Kidney (tissue), 14 donors: Measurements from ENCODE around the gene MAD1L1. TPM values are rescaled to one million over a fixed set of nuclear protein-coding genes. Genes with fewer than 3 reads are reported as not detected.
A peak's percentile ranks its signal among the peaks of the same experiment; 100 is the strongest.
"Not testable (repeated sequence)": the region's sequence is repeated elsewhere in the genome, so short reads cannot be mapped to it uniquely, and the experiment has no call there.

ENCODE experiments used
- DNase-seq, 5 donors: peaks; one replicate each; pipeline ENCODE4 v3.0.0-alpha.2; 2013 to 2020
- FAIRE-seq: peaks from 2 replicates; lab custom pipeline; 2012; peaks lifted over from hg19 to GRCh38; lab: Jason Lieb, UNC
- H3K27ac ChIP-seq, 2 donors: one replicate each; pipeline ENCODE4 v1.7.0; 2013; ENCODE audit warnings: low read depth in 2 of 2, low read length in 2 of 2, inconsistent platforms in 1 of 2
- H3K27me3 ChIP-seq: one replicate; pipeline ENCODE4 v1.7.1; 2013; ENCODE audit warnings: low read length, inconsistent platforms; ENCODE audit not compliant: control insufficient read depth, insufficient read depth
- H3K36me3 ChIP-seq, 3 donors: one replicate each; pipeline versions ENCODE4 v1.7.0 to v1.7.1; 2013; ENCODE audit warnings: low read length in 3 of 3, control low read depth in 1 of 3, inconsistent platforms in 1 of 3; ENCODE audit not compliant: insufficient read depth in 3 of 3, control insufficient read depth in 2 of 3
- H3K4me1 ChIP-seq, 3 donors: one replicate each; pipeline versions ENCODE4 v1.7.0 to v1.7.1; 2013; ENCODE audit warnings: low read length in 3 of 3, inconsistent platforms in 1 of 3, low read depth in 1 of 3; ENCODE audit not compliant: control insufficient read depth in 2 of 3, insufficient read depth in 2 of 3
- H3K4me3 ChIP-seq, 3 donors: one replicate each; pipeline versions ENCODE4 v1.7.0 to v1.8.1; 2013; ENCODE audit warnings: low read length in 3 of 3, control low read depth in 1 of 3, inconsistent platforms in 1 of 3
- H3K9ac ChIP-seq, 3 donors: one replicate each; pipeline versions ENCODE4 v1.7.0 to v1.7.1; 2013; ENCODE audit warnings: low read length in 3 of 3, control low read depth in 1 of 3, inconsistent platforms in 1 of 3
- H3K9me3 ChIP-seq, 3 donors: one replicate each; pipeline versions ENCODE4 v1.7.0 to v1.7.1; 2013; ENCODE audit warnings: low read length in 3 of 3, control low read depth in 1 of 3, inconsistent platforms in 1 of 3; ENCODE audit not compliant: control insufficient read depth in 2 of 3, insufficient read depth in 1 of 3
- intact Hi-C: fragments of 100-400 bp; cut with DNase I; formaldehyde crosslinking; loops from one replicate; pipeline ENCODE4 v1.11.1; 2022
- polyA plus RNA-seq: library from polyadenylated mRNA; stranded (reverse); fragments of 350-450 nt; fragmentation: Illumina TruSeq; extraction: RNeasy Lipid Tissue Mini Kit (QIAGEN cat#74804); gene quantifications from one replicate; pipeline ENCODE4 v1.2.3, GENCODE V29; 2014; ENCODE audit warnings: low read depth, low replicate concordance; ENCODE audit not compliant: insufficient read depth
- total RNA-seq: library from RNA; stranded (reverse); fragmentation: NEBNext Ultra II Directional; extraction: Animal tissue kit (Norgen Biotek cat#: 25700); gene quantifications from one replicate; pipeline ENCODE4 v1.2.1, GENCODE V29; 2021
- TF ChIP-seq, protein P1 (sequence below): IDR thresholded peaks from 3 replicates; pipeline ENCODE4 v1.5.1; 2012; ENCODE audit warnings: mild to moderate bottlenecking, moderate library complexity, borderline replicate concordance; ENCODE audit not compliant: insufficient read depth; ENCODE audit errors: extremely low read depth
- donor health status: control.
- donor health status: control.
- donor health status: control.
- donor health status: control.
- donor health status: control.
- donor health status: DM: yes; HTN: yes; CAD: no.
- donor health status: Normal renal cell carcinoma (clear cell type).

Gene MAD1L1
- total and polyA plus RNA-seq, 2 donors from 2014 or later, result 33.2 to 45.2 TPM

- no peaks in the 10 kb centered on the region for H3K27me3 ChIP-seq
- H3K9ac ChIP-seq, result no peak overlapping the region
- no peak for FAIRE-seq
- intact Hi-C loops, result no loop called here
- H3K4me3 ChIP-seq, result no peak overlapping the region
- H3K9me3 ChIP-seq, result no peaks in the 10 kb centered on the region
- H3K36me3 ChIP-seq, result no peaks in the 10 kb centered on the region
- DNase-seq, result peak in 1 of 5 donors; percentile 2
- TF ChIP-seq, protein P1, sequence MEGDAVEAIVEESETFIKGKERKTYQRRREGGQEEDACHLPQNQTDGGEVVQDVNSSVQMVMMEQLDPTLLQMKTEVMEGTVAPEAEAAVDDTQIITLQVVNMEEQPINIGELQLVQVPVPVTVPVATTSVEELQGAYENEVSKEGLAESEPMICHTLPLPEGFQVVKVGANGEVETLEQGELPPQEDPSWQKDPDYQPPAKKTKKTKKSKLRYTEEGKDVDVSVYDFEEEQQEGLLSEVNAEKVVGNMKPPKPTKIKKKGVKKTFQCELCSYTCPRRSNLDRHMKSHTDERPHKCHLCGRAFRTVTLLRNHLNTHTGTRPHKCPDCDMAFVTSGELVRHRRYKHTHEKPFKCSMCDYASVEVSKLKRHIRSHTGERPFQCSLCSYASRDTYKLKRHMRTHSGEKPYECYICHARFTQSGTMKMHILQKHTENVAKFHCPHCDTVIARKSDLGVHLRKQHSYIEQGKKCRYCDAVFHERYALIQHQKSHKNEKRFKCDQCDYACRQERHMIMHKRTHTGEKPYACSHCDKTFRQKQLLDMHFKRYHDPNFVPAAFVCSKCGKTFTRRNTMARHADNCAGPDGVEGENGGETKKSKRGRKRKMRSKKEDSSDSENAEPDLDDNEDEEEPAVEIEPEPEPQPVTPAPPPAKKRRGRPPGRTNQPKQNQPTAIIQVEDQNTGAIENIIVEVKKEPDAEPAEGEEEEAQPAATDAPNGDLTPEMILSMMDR, result no peak
- H3K27ac ChIP-seq, result no peak overlapping the region
- no peaks in the 10 kb centered on the region for H3K4me1 ChIP-seq
These were observed 235.9 kb downstream of the MAD1L1 start for GRCh38 chr7:1996816-1997215.

- FAIRE-seq, H3K4me3 ChIP-seq, H3K4me1 ChIP-seq, H3K36me3 ChIP-seq, H3K27me3 ChIP-seq, H3K9me3 ChIP-seq, intact Hi-C loops, H3K27ac ChIP-seq, H3K9ac ChIP-seq: not testable (repeated sequence)
- peak in 1 of 5 donors; percentile 55 for DNase-seq
These were observed 236.8 kb downstream of the MAD1L1 start for GRCh38 chr7:1995911-1996420.

DNA sequence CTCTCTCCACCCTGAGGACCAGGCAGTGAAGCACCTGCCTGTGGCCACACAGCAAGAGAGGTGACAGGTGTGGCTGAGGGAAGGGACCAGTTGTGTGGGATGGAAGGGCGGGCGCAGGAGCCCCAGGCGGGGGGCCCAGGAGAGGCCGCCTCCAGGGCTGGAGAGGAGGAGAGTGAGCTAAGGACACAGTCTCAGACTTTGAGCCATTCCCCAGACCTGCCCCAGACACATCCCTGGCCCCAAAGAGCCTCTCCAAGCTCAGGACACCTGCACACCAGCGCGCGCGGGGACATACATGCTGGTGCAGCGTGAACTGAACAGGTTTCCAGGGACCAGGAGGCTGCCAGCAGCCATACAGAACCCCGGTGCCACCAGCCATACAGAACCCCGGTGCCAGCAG is 237.3 kb downstream of the MAD1L1 start:
- Histone ChIP-seq H3K4me3 (no peak overlapping the region), H3K9ac (no peak overlapping the region), H3K9me3 (no peaks in the 10 kb centered on the region), H3K27ac (no peak overlapping the region), H3K4me1 (no peaks in the 10 kb centered on the region), H3K36me3 (no peaks in the 10 kb centered on the region), H3K27me3 (no peaks in the 10 kb centered on the region)
- peak in 1 of 5 donors; percentile 39 for DNase-seq
- intact Hi-C loops, result no loop called here
- no peak for FAIRE-seq
- TF ChIP-seq, protein P1, result no peak

DNA sequence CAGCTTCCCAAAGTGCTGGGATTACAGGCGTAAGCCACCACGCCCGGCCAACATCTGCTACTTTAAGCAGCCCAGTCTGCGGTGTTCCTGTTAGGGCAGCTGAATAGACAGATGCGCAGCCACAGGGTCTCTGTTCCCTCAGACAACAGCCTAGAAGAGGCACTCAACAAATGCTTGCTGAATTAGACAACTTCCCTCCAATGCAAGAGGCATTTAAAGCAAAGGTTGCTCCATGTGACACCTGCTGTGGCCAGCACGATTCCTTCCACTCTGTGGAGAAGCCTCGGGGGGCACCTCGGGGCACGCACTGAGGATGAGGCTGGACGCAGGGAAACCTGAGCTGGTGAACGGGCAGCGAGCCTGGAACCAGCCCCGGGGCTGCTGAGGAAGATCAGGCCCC is 237.8 kb downstream of the MAD1L1 start:
- FAIRE-seq (no peak), DNase-seq (peak in 1 of 5 donors; percentile 63)
- intact Hi-C loops, result no loop called here
- H3K27me3 ChIP-seq, result no peaks in the 10 kb centered on the region
- TF ChIP-seq, protein P1, result no peak
- no peaks in the 10 kb centered on the region for H3K9me3 ChIP-seq
- no peaks in the 10 kb centered on the region for H3K36me3 ChIP-seq
- no peak overlapping the region for H3K9ac ChIP-seq
- H3K4me1 ChIP-seq, result no peaks in the 10 kb centered on the region
- no peak overlapping the region for H3K4me3 ChIP-seq
- H3K27ac ChIP-seq, result no peak overlapping the region
